Nephron progenitor cell (in vitro differentiated cells): Measurements from ENCODE around the gene CD2.

ENCODE experiments used
- DNase-seq: peaks from one replicate; pipeline ENCODE4 v3.0.0; 2021
- H3K27ac Mint-ChIP-seq: 2 replicates; pipeline ENCODE4 v1.8.0; 2021; ENCODE audit warnings: mild to moderate bottlenecking, moderate library complexity, mixed read lengths
- H3K27me3 Mint-ChIP-seq: 2 replicates; pipeline ENCODE4 v1.8.0; 2021; ENCODE audit warnings: mild to moderate bottlenecking, low read depth, mixed read lengths; ENCODE audit not compliant: poor library complexity
- H3K36me3 Mint-ChIP-seq: 2 replicates; pipeline ENCODE4 v1.8.0; 2021; ENCODE audit warnings: low read depth, mixed read lengths
- H3K4me1 Mint-ChIP-seq: 2 replicates; pipeline ENCODE4 v1.8.0; 2021; ENCODE audit warnings: mixed read lengths
- H3K4me3 Mint-ChIP-seq: 2 replicates; pipeline ENCODE4 v1.8.0; 2021; ENCODE audit warnings: mild to moderate bottlenecking, moderate library complexity, mixed read lengths
- H3K9me3 Mint-ChIP-seq: 2 replicates; pipeline ENCODE4 v1.8.0; 2021; ENCODE audit warnings: mild to moderate bottlenecking, moderate library complexity, mixed read lengths
- CTCF ChIP-seq: fragments of 200-600 bp; sonication (generic); IDR thresholded peaks from 2 replicates; pipeline ENCODE4 v1.5.0; 2021; ENCODE audit warnings: antibody characterized with exemption

CD2 gene

DNA sequence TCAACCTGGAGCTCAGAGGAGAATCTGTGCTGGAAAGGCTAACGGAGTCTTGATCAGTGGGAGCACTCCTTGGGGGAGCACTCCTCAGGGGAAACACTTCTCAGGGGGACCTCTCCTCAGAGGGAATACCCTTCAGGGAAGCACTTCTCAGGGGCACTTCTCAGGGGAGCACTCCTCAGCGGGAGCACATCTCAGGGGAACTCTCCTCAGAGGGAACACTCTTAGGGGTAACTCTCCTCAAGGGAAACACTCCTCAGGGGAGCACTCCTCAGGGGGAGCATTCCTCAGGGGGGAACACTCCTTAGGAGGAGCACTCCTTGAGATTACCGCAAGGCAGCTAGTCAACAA is 41.2 kb downstream of the CD2 start:
- Mint-ChIP-seq H3K4me1 (peaks cover 19% of the 10 kb centered on the region), H3K4me3 (no peak overlapping the region), H3K27me3 (peaks cover 8% of the 10 kb centered on the region), H3K36me3 (no peaks in the 10 kb centered on the region), H3K27ac (no peak overlapping the region), H3K9me3 (peaks cover under 1% of the 10 kb centered on the region)
- no peak for DNase-seq
- TF ChIP-seq CTCF, result no peak

DNA sequence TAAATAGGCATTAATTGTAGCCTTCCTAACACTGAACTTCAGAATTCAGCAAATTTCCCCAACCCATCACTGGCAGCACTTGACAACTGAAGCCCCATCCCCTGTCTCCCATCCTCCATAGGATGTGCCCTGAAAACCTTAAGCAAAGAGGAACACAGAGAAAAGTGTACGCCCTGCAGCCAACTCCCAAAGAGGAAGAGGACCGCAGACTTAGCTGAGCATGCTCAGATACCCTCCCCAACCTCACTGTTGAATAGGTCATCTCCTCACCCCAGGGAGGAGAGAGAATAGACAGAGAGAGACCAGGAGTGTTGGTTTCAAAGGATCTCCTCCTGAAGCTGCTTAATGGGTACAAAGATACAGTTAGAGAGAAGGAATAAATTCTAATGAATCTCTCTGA is 50.5 kb downstream of the CD2 start:
- no peaks in the 10 kb centered on the region for H3K36me3 Mint-ChIP-seq
- DNase-seq, result no peak
- no peak for TF ChIP-seq CTCF
- no peak overlapping the region for H3K4me3 Mint-ChIP-seq
- H3K9me3 Mint-ChIP-seq, result no peaks in the 10 kb centered on the region
- H3K27ac Mint-ChIP-seq, result no peak overlapping the region
- H3K4me1 Mint-ChIP-seq, result peaks cover 18% of the 10 kb centered on the region
- peaks cover 7% of the 10 kb centered on the region for H3K27me3 Mint-ChIP-seq

GRCh38 chr1:116805398-116805797 is 51.2 kb downstream of the CD2 start:
- Mint-ChIP-seq H3K27ac (no peak overlapping the region), H3K4me1 (peaks cover 11% of the 10 kb centered on the region)

DNA sequence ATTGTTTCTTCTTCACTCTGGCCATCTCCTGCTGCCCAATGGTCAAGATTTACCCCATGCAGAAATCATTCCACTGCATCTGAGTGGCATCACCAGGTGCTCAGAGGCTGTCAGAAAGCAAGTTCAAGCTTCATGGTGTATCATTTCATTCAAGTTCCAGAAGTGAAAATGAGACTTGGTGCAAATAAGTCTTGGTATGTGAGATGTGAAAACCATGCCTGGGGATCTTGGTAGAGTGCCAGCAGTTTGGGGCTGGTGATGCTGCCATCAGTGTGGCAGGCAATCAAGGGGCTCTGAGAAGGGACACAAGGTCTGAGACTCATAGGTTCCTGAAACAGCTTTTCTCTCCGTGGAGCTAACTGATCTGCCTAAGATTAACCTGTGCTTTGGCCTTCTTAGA is 52.0 kb downstream of the CD2 start:
- Mint-ChIP-seq H3K27me3 (peaks cover 7% of the 10 kb centered on the region), H3K36me3 (no peaks in the 10 kb centered on the region), H3K4me1 (peaks cover 10% of the 10 kb centered on the region), H3K27ac (no peak overlapping the region), H3K9me3 (no peaks in the 10 kb centered on the region), H3K4me3 (no peak overlapping the region)
- DNase-seq, result no peak
- TF ChIP-seq CTCF, result no peak

More at GRCh38 chr1:116805398-116805797, 51.2 kb downstream of the CD2 start:
- H3K4me3 Mint-ChIP-seq, result no peak overlapping the region
- TF ChIP-seq CTCF, result no peak
- no peak for DNase-seq
- peaks cover 7% of the 10 kb centered on the region for H3K27me3 Mint-ChIP-seq
- H3K36me3 Mint-ChIP-seq, result no peaks in the 10 kb centered on the region
- H3K9me3 Mint-ChIP-seq, result no peaks in the 10 kb centered on the region

GRCh38 chr1:116806671-116807070 is 52.4 kb downstream of the CD2 start:
- Mint-ChIP-seq H3K27ac (no peak overlapping the region), H3K4me1 (peaks cover 10% of the 10 kb centered on the region), H3K36me3 (no peaks in the 10 kb centered on the region), H3K27me3 (peaks cover 7% of the 10 kb centered on the region), H3K4me3 (no peak overlapping the region), H3K9me3 (peaks cover 2% of the 10 kb centered on the region)
- no peak for TF ChIP-seq CTCF
- DNase-seq, result no peak

DNA sequence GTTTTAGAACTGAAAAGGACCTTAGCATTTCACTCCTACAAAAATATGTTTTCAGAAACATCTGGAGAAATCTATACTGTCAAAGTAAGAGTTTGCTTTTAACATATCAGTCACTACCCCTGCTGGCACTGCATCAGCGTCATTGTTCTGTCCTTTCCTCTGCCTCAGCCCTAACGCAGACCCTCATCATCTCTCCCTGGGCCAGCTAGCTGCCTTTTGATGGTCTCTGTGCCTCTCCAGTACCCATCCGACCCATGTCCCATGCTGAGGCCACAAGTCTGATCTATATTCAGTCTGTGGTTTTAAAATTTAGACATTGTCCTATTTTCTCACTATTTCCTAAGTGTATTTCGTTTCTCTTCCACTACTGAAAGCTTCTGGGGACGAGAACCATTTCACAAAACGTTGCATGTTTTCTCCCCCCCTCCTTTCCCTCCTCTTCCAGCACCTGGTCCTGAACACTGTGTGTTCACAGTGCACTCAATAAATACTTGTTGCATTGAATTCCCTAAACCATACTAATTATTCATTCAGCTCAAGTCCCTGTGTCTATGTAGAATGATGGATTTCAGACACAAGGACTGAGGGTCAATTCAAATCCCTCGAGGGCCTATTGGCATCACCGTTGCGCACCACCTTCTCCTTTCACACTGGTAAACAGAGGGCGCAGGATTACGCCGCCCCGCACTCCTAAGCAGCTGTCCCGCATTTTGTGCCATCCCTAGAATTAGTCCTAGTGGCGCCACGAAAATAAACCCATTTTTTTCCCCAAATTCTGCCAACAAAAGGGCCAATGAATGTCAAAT is 53.4 kb downstream of the CD2 start:
- H3K27me3 Mint-ChIP-seq, result peaks cover 4% of the 10 kb centered on the region
- no peak overlapping the region for H3K4me3 Mint-ChIP-seq
- peaks cover 5% of the 10 kb centered on the region for H3K36me3 Mint-ChIP-seq
- H3K4me1 Mint-ChIP-seq, result peaks cover 10% of the 10 kb centered on the region
- no peak for DNase-seq
- H3K9me3 Mint-ChIP-seq, result peaks cover 10% of the 10 kb centered on the region
- TF ChIP-seq CTCF, result no peak
- no peak overlapping the region for H3K27ac Mint-ChIP-seq
